OCI-LY1 (cell line): Measurements from ENCODE around the gene KRT17.

Source experiments
- CTCF ChIP-seq: fragments of 200-600 bp; sonication (generic), shearing (Covaris generic); IDR thresholded peaks from 2 replicates; pipeline ENCODE4 v1.5.1; 2017; ENCODE audit warnings: mild to moderate bottlenecking, antibody characterized with exemption, low read length, moderate library complexity, mixed read lengths
- EZH2 ChIP-seq: fragments of 200-600 bp; sonication (generic), shearing (Covaris generic); IDR thresholded peaks from 2 replicates; pipeline ENCODE4 v1.8.0; 2017; ENCODE audit warnings: borderline replicate concordance, mixed run types, mild to moderate bottlenecking, antibody characterized with exemption, low read length, moderate library complexity, mixed read lengths

GRCh38 chr17:41657176-41657754, 32.9 kb upstream of the KRT17 start:
- TF ChIP-seq CTCF = no peak
- no peak for TF ChIP-seq EZH2
